ENCODE results near the gene ATPAF2.
A peak's percentile ranks its signal among the peaks of the same experiment; 100 is the strongest.
"Not testable (repeated sequence)": the region's sequence is repeated elsewhere in the genome, so short reads cannot be mapped to it uniquely, and the experiment has no call there.

The ATPAF2 gene

DNA sequence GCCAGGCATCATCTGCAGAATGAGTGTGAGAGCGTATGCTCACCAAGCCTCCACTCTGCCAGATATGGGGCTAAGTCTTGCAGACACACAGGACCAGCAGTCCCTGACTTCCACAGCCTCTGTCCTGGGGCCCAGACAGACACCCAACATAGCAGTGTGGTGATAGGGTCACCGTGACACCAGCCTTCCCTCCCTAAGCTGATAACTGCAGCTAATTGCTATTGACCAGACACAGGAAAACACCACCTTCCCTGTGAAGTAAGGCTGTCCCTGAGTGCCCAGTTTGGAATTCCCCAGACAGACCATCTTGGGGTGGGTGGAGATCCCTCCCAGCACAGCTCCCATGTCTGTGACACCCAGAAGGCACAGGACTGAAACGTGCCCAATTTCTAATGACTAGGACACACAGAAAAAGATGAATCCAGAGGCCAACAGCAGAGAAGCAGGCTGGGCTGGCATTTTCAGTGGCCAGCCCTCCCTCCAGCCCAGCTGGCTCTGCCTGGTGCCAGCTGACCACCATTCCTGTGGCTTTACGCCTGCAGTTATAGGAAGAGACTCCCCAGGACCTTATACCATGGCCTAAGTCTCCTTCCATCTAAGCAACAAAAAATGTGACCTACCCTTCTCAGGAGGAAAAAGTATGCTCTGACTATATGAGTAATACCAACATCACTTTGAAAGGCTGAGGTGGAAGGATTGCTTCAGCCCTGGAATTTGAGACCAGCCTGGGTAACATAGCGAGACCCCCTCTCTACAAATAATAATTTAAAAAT is 30.3 kb downstream of the ATPAF2 start:
- no peak for DNase-seq

GRCh38 chr17:18006495-18007239 is 32.3 kb downstream of the ATPAF2 start:
- no peak for DNase-seq

- no peak for DNase-seq
Measured at GRCh38 chr17:18005496-18005895, 33.5 kb downstream of the ATPAF2 start.

- DNase-seq: no peak
Measured at GRCh38 chr17:18004884-18005305, 34.1 kb downstream of the ATPAF2 start.

DNA sequence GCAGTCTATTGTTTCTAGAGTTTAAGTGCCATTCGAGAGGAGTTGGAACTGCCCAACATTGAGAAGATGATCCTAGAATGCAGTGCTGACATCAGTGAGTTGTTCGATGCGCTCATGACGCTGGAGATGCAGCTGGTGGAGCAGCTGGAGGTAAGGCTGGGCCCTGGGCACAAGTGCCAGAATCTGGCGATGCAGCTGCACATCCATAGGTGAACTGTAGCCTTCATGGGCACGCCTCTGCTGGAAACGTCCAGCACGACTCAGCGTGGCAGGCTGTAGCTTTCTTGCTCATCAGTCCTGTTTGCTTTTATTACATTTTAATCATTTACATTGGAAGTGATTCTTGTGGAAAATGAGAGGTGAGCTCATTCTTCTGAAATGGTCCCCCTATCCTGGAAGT is 34.6 kb downstream of the ATPAF2 start:
- no peak for DNase-seq

- no peak for DNase-seq
Measured at GRCh38 chr17:18002171-18002570, 36.8 kb downstream of the ATPAF2 start.

- DNase-seq: no peak
Measured at GRCh38 chr17:18000030-18000408, 38.9 kb downstream of the ATPAF2 start.

DNA sequence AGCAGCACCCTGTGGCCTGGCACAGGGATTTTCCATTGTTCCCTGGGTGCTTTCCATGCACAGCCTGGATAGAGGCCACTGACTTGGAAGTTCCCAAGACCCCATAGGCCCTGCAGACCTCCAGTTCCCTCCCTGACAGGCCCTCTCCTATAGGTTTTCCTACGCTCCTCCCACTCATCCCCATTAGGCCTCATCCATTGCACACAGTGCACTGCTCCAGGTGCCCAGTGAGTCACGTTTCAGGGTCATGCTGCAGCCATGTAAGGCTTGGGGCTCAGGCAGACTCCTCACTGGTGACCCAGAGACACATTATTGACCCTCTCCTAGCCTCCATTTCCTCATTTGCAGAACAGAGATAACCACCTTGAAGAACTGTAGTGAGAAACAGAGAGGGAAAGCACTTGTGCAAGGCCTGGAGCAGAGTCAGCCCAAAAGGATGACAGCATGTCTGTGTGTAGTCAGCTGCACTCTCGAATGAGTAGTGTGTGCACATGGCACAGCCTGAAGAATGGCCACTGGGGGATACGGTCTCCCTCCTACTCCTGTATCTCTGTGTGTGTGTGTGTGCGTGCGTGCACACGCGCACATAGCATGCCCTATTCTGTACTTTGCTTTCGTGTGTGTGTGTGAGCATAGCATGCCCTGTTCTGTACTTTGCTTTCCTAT is 39.5 kb downstream of the ATPAF2 start:
- no peak for DNase-seq

- DNase-seq: no peak
Measured at GRCh38 chr17:17998934-17999333, 40.0 kb downstream of the ATPAF2 start.

GRCh38 chr17:17995887-17996286 is 43.1 kb downstream of the ATPAF2 start:
- not testable (repeated sequence) for DNase-seq

DNA sequence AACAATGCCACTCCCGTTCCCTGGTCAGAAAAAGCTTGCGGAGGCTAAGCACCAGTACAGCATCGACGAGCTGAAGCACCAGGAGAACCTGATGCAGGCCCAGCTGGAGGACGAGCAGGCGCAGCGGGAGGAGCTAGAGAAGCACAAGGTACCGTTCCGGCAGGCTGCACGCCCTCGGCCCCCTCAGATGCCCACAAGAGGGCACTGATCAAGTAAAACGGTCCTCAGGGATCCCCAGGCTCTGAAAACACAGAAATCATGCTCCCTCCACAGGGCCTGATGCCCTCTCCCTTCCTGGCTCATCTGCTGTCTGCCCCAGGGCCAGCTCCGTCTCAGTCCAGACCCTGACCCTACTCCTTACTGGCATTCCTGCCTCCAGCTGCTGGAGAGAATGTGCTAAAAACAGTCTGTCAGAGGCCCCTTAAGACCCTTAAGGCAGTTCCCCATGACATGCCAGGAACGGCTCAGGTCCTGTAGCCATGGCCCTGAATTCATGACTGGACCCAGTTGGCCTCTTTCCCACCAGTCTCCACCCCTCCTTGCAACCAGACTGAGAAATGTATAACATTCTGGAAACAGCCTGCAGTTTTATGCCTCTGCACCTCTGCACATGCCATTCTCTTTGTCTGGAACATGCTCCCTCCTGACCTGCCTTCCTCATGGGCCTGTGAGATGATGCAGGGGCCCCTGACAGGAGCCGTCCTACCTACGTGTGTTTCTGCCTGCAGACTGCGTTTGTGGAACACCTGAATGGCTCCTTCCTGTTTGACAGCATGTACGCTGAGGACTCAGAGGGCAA is 44.5 kb downstream of the ATPAF2 start:
- DNase-seq: peak; percentile 13

DNA sequence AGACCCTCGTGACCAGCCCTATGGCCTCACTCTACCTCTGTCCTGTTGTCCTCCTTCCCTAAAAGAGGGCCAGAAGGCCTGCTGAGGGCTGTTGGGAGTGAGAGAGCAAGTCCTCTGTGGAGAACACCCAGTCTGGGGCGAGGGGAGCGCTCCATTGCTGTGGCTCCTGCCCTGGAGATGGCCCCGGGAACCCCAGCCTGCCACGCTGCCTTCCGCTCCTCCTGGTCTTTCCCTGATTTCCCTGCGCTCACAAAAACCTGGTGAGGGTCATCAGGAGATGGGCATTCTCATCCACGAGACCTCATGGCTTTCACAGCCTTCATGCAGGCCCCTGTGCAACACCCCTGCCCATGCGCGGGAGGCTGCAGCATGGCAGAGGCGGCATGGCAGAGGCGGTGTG is 45.1 kb downstream of the ATPAF2 start:
- DNase-seq: no peak

GRCh38 chr17:17993366-17993765 is 45.6 kb downstream of the ATPAF2 start:
- no peak for DNase-seq

- DNase-seq: no peak
Measured at GRCh38 chr17:17990282-17990681, 48.7 kb downstream of the ATPAF2 start.

DNA sequence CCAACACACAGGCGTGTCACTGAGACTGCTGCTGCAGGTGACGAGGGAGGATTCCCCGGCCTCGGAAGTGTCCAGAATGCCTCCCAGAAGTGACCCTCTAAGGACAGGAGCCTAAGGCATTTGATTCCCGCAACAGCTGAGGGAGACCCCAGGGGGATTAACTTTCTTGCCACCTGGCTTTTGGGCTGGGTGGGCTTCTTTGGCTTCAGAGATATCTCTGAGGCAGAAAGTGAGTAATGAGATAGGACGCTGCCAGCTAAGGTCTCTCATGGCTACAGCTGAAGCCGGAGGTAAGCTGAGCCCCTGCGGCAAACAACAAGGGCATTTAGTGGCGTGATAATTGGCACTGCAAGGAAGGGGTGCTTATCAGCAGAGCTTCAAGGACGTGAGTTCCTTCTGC is 49.4 kb downstream of the ATPAF2 start:
- DNase-seq: no peak

DNA sequence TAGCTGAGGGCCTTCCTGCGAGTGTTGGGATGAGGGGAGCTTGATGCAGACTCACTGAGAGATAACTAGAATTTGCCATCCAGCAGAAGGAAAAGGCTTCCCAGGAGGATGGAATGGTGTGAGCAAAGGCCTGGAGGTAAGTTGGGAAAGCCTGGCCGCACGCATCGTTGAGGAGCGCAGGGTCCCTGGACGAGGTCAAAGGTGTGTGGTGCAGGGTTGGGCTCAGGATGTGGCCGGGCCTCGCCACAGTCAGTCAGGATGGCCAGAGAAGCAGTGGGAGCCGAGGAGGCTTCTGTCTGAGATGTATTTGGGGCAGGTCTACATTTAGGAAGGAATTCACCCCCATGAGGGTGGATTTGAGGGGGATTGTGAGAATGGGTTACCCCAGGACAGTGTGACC is 49.9 kb downstream of the ATPAF2 start:
- no peak for DNase-seq

DNA sequence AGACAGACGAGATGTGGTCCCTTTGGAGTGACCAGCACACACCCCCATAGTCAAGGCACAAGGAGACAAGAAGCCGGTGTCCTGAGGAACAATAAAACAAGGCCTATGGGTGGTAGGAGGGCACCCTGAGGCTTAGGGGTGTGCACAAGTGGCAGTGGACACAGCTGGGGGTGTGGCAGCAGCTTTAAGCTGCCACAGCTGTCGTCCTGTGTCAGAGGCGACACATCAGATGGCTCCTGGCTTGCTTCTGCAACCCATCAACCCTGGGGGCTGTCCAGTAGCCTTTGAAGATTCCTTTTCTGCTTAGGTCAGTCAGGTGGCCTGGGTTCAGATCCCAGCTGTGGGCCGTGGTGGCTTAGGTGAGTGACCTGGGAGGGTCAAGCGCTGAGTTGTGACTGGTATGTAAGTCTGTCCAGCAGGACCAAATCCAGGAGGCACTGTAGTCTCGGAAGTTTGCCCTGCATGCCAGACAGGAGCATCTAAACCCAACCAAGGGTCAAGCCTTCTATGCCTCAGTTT is 50.5 kb downstream of the ATPAF2 start:
- no peak for DNase-seq

DNA sequence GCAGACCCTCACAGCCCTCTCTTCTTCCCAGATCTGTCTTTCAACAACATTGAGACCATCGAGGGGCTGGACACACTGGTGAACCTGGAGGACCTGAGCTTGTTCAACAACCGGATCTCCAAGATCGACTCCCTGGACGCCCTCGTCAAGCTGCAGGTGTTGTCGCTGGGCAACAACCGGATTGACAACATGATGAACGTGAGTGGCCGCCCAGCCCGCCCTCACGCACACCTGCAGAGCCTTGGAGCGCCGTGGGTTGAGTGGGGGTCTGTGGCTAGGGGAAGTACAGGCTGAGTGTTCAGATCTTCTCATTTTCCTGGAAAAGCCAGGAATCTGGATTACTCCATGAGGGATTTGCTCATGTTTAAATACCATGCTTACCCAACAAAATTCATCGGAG is 51.1 kb downstream of the ATPAF2 start:
- no peak for DNase-seq

GRCh38 chr17:17987187-17987896 is 51.6 kb downstream of the ATPAF2 start:
- DNase-seq: no peak

DNA sequence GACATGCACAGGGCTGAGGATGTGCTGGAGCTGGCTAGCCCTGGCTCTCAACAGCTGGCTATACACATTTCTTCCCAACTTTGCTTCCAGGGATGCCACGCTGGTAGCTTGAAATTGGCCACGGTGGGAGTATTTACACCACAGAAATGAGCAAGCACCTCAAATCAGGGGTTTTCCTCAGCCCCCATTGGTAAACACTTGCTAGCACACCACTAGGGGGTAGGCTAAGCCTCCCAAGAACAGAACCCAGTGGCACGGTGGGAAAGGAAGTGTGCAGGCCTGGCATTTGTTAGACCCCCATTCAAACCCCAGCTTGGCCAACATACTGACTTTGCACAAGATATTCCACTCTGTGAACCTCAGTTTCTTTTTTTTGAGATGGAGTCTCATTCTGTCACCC is 53.4 kb downstream of the ATPAF2 start:
- DNase-seq: no peak

- DNase-seq: no peak
Measured at GRCh38 chr17:17985153-17985552, 53.8 kb downstream of the ATPAF2 start.

DNA sequence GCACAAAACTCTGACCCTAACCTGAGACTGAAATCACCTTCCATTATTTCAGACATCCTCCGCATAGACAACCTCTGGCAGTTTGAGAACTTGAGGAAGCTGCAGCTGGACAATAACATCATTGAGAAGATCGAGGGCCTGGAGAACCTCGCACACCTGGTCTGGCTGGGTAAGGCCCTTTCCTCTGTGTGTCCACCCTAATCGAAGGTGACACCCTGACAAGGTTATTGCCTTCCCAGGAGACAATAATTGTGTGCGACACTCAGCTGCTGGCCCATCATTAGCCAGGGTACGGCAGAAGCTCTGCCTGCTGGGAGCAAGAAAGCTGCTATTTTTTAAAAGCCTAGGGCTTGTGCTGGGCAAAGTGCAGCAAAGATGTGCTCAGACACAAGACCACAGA is 55.2 kb downstream of the ATPAF2 start:
- no peak for DNase-seq

All from DMS 273 treated with DMSO at 0.1 percent for 48 hours (cell line).